Measurements from ENCODE around the gene THOC1. TPM values are rescaled to one million over a fixed set of nuclear protein-coding genes. Genes with fewer than 3 reads are reported as not detected.
A peak's percentile ranks its signal among the peaks of the same experiment; 100 is the strongest.

The THOC1 gene
- total and polyA plus RNA-seq, 2 of the 4 experiments (the other 2 are of a cell fraction) = 13.3 to 15.8 TPM

DNA sequence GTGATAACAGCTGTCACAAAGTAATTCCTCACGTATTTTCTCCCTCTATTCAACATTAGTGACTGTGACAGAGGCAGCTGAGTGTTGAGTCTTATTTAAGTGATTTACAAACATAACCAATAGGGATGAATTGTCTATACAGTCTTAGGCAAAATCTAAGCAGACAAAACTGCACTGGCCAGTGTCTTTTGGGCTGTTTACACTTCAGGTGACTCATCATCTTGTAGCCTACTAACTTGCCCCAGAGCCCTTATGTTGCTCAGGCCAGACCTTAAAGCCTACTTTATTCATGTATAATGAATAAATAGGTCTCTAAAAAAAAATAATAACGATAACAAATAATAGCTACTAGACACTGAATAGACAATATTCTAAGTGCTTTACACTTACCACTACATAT lies 17.2 kb downstream of the THOC1 start:
- dilution Hi-C loops (cut with HindIII; ENCODE audit: low sequenced_read_pairs, unreplicated experiment) = no loop called here
- Histone ChIP-seq H3K14ac (replicated peaks; ENCODE audit: low read depth, low read length) (no peak overlapping the region), H3K4me1 (ENCODE audit: control insufficient read depth, insufficient read depth, low read length) (no peaks in the 10 kb centered on the region), H3K9me3 (ENCODE audit: control insufficient read depth, insufficient read depth, low read length) (no peaks in the 10 kb centered on the region), H3K9ac (ENCODE audit: low read depth, low read length) (no peak overlapping the region), H3K56ac (ENCODE audit: extremely low read depth, insufficient read depth, low read length) (no peak overlapping the region), H4K20me1 (ENCODE audit: insufficient read depth, low read length) (no peaks in the 10 kb centered on the region), H2AK9ac (replicated peaks; ENCODE audit: low read depth, low read length, poor library complexity) (no peak overlapping the region), H2BK5ac (ENCODE audit: low read depth, low read length, poor library complexity, severe bottlenecking) (no peak overlapping the region), H3K27ac (ENCODE audit: insufficient read depth, low read length) (no peak overlapping the region), H4K5ac (ENCODE audit: low read depth, low read length) (no peak overlapping the region), H3K36me3 (ENCODE audit: control insufficient read depth, insufficient read depth, low read length) (peaks cover 25% of the 10 kb centered on the region), H3K23ac (ENCODE audit: low read depth, low read length) (no peak overlapping the region), H3K27me3 (ENCODE audit: control insufficient read depth, insufficient read depth, low read length) (no peaks in the 10 kb centered on the region), H3K4ac (ENCODE audit: low read depth, low read length) (no peak overlapping the region), H4K91ac (ENCODE audit: insufficient read depth, low read depth, low read length) (no peak overlapping the region), H3K4me2 (ENCODE audit: low read depth, low read length) (no peak overlapping the region), H2BK20ac (ENCODE audit: low read depth, low read length) (no peak overlapping the region), H2AFZ (replicated peaks; ENCODE audit: low read length, poor library complexity) (no peak overlapping the region), H2AK5ac (ENCODE audit: low read depth, low read length) (no peak overlapping the region), H3K79me1 (ENCODE audit: low read depth in 1 of 2, low read length in 2 of 2) (no peaks in the 10 kb centered on the region), H2BK15ac (ENCODE audit: low read depth, low read length) (no peak overlapping the region), H3K18ac (ENCODE audit: low read depth, low read length) (no peak overlapping the region), H4K8ac (ENCODE audit: low read depth in 2 of 2, low read length in 2 of 2) (no peak overlapping the region), H3K4me3 (ENCODE audit: insufficient read depth, low read depth, low read length) (no peak overlapping the region), H3K9me1 (ENCODE audit: insufficient read depth, low read length) (peaks cover 3% of the 10 kb centered on the region; the same call in 1 of the 2 replicates), H2BK120ac (ENCODE audit: low read depth, low read length) (no peak overlapping the region)
- no CpG with 5 or more reads among the region's 2 CpGs for WGBS, 2 experiments (ENCODE audit: extremely low coverage in 2 of 2, insufficient read length in 1 of 2)
- POLR2A ChIA-PET (ENCODE audit: unreplicated experiment) = interaction anchor here (0.7 kb wide), 1 partner anchor 14 kb away, joined by 4 read pairs; no protein-coding TSS in a partner anchor
- in situ Hi-C loops (cut with MboI; ENCODE audit: low sequenced_read_pairs) = no loop called here
- CTCF ChIA-PET = no interaction called here
- BruUV-seq (replicated peaks) = no TSS peak
- intact Hi-C loops (cut with micrococcal nuclease) = no loop called here
- peak; percentile 99 for ATAC-seq (ENCODE audit: low read depth)
- DNase-seq = peak; percentile 70
- TF ChIP-seq, protein P1, sequence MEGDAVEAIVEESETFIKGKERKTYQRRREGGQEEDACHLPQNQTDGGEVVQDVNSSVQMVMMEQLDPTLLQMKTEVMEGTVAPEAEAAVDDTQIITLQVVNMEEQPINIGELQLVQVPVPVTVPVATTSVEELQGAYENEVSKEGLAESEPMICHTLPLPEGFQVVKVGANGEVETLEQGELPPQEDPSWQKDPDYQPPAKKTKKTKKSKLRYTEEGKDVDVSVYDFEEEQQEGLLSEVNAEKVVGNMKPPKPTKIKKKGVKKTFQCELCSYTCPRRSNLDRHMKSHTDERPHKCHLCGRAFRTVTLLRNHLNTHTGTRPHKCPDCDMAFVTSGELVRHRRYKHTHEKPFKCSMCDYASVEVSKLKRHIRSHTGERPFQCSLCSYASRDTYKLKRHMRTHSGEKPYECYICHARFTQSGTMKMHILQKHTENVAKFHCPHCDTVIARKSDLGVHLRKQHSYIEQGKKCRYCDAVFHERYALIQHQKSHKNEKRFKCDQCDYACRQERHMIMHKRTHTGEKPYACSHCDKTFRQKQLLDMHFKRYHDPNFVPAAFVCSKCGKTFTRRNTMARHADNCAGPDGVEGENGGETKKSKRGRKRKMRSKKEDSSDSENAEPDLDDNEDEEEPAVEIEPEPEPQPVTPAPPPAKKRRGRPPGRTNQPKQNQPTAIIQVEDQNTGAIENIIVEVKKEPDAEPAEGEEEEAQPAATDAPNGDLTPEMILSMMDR (conservative IDR thresholded peaks at IDR 0.05; ENCODE audit: low read depth, low read length) = no peak
- TF ChIP-seq FOS (IDR thresholded peaks at IDR 0.05; ENCODE audit: low read depth, low read length) = peak; percentile 69; the same call in 1 of the 2 replicates
